Nephron progenitor cell (in vitro differentiated cells): ENCODE data around the gene HRG.

ENCODE experiments used
- DNase-seq: peaks from one replicate; pipeline ENCODE4 v3.0.0; 2021
- H3K27ac Mint-ChIP-seq: 2 replicates; pipeline ENCODE4 v1.8.0; 2021; ENCODE audit warnings: mild to moderate bottlenecking, moderate library complexity, mixed read lengths
- H3K27me3 Mint-ChIP-seq: 2 replicates; pipeline ENCODE4 v1.8.0; 2021; ENCODE audit warnings: mild to moderate bottlenecking, low read depth, mixed read lengths; ENCODE audit not compliant: poor library complexity
- H3K36me3 Mint-ChIP-seq: 2 replicates; pipeline ENCODE4 v1.8.0; 2021; ENCODE audit warnings: low read depth, mixed read lengths
- H3K4me1 Mint-ChIP-seq: 2 replicates; pipeline ENCODE4 v1.8.0; 2021; ENCODE audit warnings: mixed read lengths
- H3K4me3 Mint-ChIP-seq: 2 replicates; pipeline ENCODE4 v1.8.0; 2021; ENCODE audit warnings: mild to moderate bottlenecking, moderate library complexity, mixed read lengths
- H3K9me3 Mint-ChIP-seq: 2 replicates; pipeline ENCODE4 v1.8.0; 2021; ENCODE audit warnings: mild to moderate bottlenecking, moderate library complexity, mixed read lengths
- TF ChIP-seq, protein P1 (sequence below): fragments of 200-600 bp; sonication (generic); IDR thresholded peaks from 2 replicates; pipeline ENCODE4 v1.5.0; 2021; ENCODE audit warnings: antibody characterized with exemption

The HRG gene

DNA sequence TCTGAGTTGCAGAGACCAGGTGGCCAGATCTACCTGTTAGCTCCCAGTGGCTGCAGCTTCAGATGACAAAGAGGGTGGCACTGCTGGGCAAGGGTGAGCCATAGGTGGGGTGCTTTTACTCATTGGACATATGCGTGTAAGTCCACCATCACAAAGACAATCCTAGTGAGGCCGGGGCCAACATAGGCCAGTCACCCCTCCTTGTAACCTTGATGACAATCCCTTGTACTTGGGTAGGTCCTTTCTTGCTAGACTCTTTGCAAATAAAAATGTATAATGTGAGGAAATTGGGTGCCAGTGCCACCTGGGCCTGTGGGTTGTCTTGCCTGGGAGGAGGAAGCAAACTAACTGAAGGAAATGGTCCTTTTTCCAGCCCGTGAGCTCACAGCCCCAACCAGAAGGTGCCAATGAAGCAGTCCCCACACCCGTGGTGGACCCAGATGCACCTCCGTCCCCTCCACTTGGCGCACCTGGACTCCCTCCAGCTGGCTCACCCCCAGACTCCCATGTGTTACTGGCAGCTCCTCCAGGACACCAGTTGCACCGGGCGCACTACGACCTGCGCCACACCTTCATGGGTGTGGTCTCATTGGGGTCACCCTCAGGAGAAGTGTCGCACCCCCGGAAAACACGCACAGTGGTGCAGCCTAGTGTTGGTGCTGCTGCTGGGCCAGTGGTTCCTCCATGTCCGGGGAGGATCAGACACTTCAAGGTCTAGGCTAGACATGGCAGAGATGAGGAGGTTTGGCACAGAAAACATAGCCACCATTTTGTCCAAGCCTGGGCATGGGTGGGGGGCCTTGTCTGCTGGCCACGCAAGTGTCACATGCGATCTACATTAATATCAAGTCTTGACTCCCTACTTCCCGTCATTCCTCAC is 45.4 kb upstream of the HRG start:
- DNase-seq: no peak
- no peaks in the 10 kb centered on the region for H3K36me3 Mint-ChIP-seq
- H3K27ac Mint-ChIP-seq: no peak overlapping the region
- peaks cover 37% of the 10 kb centered on the region for H3K27me3 Mint-ChIP-seq
- TF ChIP-seq, protein P1, sequence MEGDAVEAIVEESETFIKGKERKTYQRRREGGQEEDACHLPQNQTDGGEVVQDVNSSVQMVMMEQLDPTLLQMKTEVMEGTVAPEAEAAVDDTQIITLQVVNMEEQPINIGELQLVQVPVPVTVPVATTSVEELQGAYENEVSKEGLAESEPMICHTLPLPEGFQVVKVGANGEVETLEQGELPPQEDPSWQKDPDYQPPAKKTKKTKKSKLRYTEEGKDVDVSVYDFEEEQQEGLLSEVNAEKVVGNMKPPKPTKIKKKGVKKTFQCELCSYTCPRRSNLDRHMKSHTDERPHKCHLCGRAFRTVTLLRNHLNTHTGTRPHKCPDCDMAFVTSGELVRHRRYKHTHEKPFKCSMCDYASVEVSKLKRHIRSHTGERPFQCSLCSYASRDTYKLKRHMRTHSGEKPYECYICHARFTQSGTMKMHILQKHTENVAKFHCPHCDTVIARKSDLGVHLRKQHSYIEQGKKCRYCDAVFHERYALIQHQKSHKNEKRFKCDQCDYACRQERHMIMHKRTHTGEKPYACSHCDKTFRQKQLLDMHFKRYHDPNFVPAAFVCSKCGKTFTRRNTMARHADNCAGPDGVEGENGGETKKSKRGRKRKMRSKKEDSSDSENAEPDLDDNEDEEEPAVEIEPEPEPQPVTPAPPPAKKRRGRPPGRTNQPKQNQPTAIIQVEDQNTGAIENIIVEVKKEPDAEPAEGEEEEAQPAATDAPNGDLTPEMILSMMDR: no peak
- no peaks in the 10 kb centered on the region for H3K4me1 Mint-ChIP-seq
- H3K9me3 Mint-ChIP-seq: no peaks in the 10 kb centered on the region
- no peak overlapping the region for H3K4me3 Mint-ChIP-seq

DNA sequence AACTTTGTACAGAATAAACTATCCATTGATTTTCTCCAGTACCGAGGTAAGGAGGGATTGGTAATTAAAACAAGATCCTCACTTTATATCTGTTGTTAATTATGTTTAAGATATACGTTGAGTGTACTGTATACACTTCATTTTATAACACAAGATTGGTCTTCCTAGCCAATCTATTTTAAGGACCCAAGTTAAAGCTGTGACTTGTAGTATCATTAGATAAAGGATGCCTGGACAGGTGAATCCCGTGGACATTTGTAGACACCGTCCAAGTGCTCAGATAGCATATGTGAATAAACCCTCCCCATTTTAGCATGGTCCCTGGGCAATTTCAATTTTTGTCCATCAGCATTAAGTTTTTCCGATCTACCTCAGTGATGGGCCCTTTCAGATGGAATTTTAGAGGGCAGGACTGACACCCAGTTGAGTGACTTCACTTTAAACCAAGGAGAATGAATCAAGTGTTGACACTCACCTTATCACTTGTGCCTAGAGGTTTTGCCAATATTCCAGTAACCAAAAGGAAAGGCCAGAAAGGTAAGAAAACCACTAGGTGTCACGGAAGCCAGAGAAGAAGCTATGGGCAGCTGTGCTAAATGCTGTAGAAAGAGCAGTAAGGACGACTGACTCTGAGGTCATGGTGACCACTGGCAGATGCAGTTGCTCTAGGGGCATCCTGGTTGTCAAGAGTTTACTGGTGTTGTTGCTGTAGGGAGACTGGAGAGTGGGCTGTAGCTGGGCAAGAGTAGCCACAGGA is 43.7 kb upstream of the HRG start:
- DNase-seq: no peak
- TF ChIP-seq, protein P1: no peak
- no peaks in the 10 kb centered on the region for H3K9me3 Mint-ChIP-seq
- H3K27ac Mint-ChIP-seq: no peak overlapping the region
- peaks cover 24% of the 10 kb centered on the region for H3K27me3 Mint-ChIP-seq
- no peaks in the 10 kb centered on the region for H3K4me1 Mint-ChIP-seq
- H3K36me3 Mint-ChIP-seq: no peaks in the 10 kb centered on the region
- no peak overlapping the region for H3K4me3 Mint-ChIP-seq

DNA sequence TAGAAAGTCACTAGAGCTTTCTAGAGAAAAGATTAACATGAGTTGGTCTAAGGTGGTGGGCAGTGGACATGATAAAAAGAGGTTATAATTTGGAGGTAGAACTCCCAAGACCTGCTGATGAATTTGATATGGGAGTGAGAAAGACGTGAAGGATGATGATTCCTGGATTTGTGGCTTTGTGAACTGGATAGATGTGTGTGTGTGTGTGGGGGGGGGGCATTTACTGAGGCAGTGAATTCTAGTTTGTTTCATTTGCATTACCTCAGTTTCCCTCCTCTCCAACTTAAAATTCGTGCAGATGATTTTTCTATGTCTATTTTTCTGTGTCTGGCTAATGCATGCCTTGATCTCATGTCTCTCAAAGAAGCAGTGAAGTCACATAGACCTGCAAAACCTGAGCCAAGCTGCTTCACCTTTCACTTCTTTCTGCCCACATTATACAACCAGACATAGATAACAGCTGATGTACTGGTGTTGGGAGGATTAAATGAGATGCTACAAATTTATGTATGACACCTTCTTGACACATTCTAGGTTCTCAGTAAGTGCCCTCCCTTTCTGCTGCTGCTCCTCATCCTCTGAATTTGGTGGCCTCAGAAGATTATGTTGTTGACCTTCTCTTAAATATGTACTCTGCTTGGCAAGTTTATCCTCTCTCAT is 43.0 kb upstream of the HRG start:
- Mint-ChIP-seq H3K9me3 (no peaks in the 10 kb centered on the region), H3K4me1 (no peaks in the 10 kb centered on the region), H3K36me3 (no peaks in the 10 kb centered on the region), H3K4me3 (no peak overlapping the region), H3K27ac (no peak overlapping the region), H3K27me3 (peaks cover 17% of the 10 kb centered on the region)
- DNase-seq: no peak
- TF ChIP-seq, protein P1: no peak

DNA sequence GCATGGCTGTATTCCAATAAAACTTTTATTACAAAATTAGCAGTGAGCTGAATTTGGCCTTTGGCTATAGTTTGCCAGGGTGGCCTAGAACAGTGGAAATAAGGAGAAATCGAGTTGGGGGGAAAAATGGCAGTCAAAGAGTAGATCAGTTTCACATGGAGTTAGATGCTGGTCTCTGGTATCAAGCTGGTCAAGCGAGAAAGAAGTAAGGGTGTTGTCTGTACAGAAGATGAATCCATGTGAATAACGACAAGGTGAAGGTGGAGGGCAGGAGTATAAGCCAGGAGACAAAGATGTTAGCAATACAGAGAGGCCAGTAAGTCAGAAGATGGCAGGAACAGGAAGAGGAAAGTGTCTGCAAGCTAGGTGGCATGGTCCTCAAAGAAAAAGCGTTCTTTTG is 41.2 kb upstream of the HRG start:
- no peaks in the 10 kb centered on the region for H3K36me3 Mint-ChIP-seq
- H3K4me1 Mint-ChIP-seq: no peaks in the 10 kb centered on the region
- TF ChIP-seq, protein P1: no peak
- no peak overlapping the region for H3K27ac Mint-ChIP-seq
- H3K9me3 Mint-ChIP-seq: no peaks in the 10 kb centered on the region
- H3K4me3 Mint-ChIP-seq: no peak overlapping the region
- peaks cover 9% of the 10 kb centered on the region for H3K27me3 Mint-ChIP-seq
- DNase-seq: no peak

DNA sequence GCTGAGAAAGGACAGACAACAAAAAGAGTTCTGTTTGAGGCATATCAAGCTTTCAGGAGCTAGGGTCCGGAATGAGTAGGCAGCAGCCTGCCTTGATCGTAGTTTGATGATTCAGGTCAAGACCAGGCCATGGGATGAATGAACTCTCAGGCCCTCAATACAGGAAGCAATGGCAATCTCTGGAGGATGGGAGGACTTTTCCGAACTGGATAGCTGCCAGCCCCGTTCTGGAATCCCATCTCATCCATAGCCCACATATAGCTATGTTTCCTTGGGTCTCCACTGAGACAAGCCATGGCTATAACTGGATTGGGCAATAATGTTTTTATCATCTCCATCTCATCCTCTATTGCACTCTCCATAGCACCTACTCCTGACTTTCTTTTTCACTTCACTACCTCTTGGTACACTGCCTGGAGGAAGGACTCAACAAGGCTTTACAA is 40.2 kb upstream of the HRG start:
- H3K9me3 Mint-ChIP-seq: no peaks in the 10 kb centered on the region
- H3K4me1 Mint-ChIP-seq: no peaks in the 10 kb centered on the region
- DNase-seq: no peak
- TF ChIP-seq, protein P1: no peak
- H3K4me3 Mint-ChIP-seq: no peak overlapping the region
- no peaks in the 10 kb centered on the region for H3K36me3 Mint-ChIP-seq
- no peak overlapping the region for H3K27ac Mint-ChIP-seq
- H3K27me3 Mint-ChIP-seq: peaks cover 9% of the 10 kb centered on the region
